ENCODE measurements around the gene OR8B8. TPM values are rescaled to one million over a fixed set of nuclear protein-coding genes. Genes with fewer than 3 reads are reported as not detected.
A peak's percentile ranks its signal among the peaks of the same experiment; 100 is the strongest.

The OR8B8 gene
- polyA plus RNA-seq, 1 of the 3 experiments (the other 2 are of a cell fraction) = not detected

GRCh38 chr11:124415356-124415923, 30.1 kb downstream of the OR8B8 start:
- ChIA-PET CTCF (interaction anchor here (0.9 to 3.8 kb wide), 5 partner anchors 9 to 170 kb away, joined by 3 to 18 read pairs (median 3); no protein-coding TSS in a partner anchor), POLR2A (no interaction called here)
- TF ChIP-seq ZBTB33 (IDR thresholded peaks at IDR 0.05; ENCODE audit: borderline replicate concordance, low read depth) = no peak
- TF ChIP-seq CTCF (IDR thresholded peaks at IDR 0.05) = peak; percentile 59
- TF ChIP-seq RFX5 (IDR thresholded peaks at IDR 0.05; ENCODE audit: low read length) = no peak
- no peak for TF ChIP-seq TEAD4 (IDR thresholded peaks at IDR 0.05; ENCODE audit: borderline replicate concordance, insufficient read depth)
- TF ChIP-seq RAD21 (IDR thresholded peaks at IDR 0.05; ENCODE audit: low read length) = peak; percentile 38; the same call in 1 of the 2 replicates
- no peak for TF ChIP-seq ELF1 (IDR thresholded peaks at IDR 0.05)
- no peak for TF ChIP-seq EZH2phosphoT487 (IDR thresholded peaks at IDR 0.05; ENCODE audit: borderline replicate concordance, low read depth)
- Histone ChIP-seq H3K4me1 (ENCODE audit: control insufficient read depth in 1 of 2, insufficient read depth in 2 of 2, low read depth in 1 of 2, low read length in 1 of 2) (no peaks in the 10 kb centered on the region), H2AFZ (ENCODE audit: low read depth) (no peak overlapping the region), H3K27ac (ENCODE audit: low read depth in 2 of 2, low read length in 1 of 2) (no peak overlapping the region), H3K9ac (no peak overlapping the region), H3K79me2 (ENCODE audit: insufficient read depth) (no peaks in the 10 kb centered on the region), H3K9me3 (no peaks in the 10 kb centered on the region), H3K4me3 (ENCODE audit: low read depth in 2 of 2, low read length in 1 of 2) (no peak overlapping the region), H3K27me3 (ENCODE audit: insufficient read depth) (peaks cover 9% of the 10 kb centered on the region; the same call in 1 of the 2 replicates), H3K9me2 (no peaks in the 10 kb centered on the region; the same call in 1 of the 2 replicates), H3K4me2 (no peak overlapping the region), H4K20me1 (ENCODE audit: insufficient read depth) (no peaks in the 10 kb centered on the region), H3F3A (replicated peaks; ENCODE audit: insufficient read depth) (no peaks in the 10 kb centered on the region), H3K36me3 (replicated peaks in 1 of 2; ENCODE audit: control insufficient read depth in 1 of 2, insufficient read depth in 2 of 2, low read length in 1 of 2) (no peaks in the 10 kb centered on the region)
- WGBS (ENCODE audit: low lambda C conversion rate) = 3% methylated on average over 5 of the region's 5 CpGs
- DNase-seq = no peak

- H3K79me2 ChIP-seq (ENCODE audit: insufficient read depth) = no peaks in the 10 kb centered on the region
- no peak overlapping the region for H3K4me2 ChIP-seq
- H3K27me3 ChIP-seq (ENCODE audit: insufficient read depth) = peaks cover 19% of the 10 kb centered on the region; the same call in 1 of the 2 replicates
- no peaks in the 10 kb centered on the region; a peak in 1 of 4 replicates for H3K4me1 ChIP-seq (ENCODE audit: control insufficient read depth in 1 of 2, insufficient read depth in 2 of 2, low read depth in 1 of 2, low read length in 1 of 2)
- H3K27ac ChIP-seq (ENCODE audit: low read depth in 2 of 2, low read length in 1 of 2) = no peak overlapping the region
- TF ChIP-seq SMC3 (IDR thresholded peaks at IDR 0.05; ENCODE audit: low read depth, low read length) = no peak
- H2AFZ ChIP-seq (ENCODE audit: low read depth) = no peak overlapping the region
- no peaks in the 10 kb centered on the region for H3F3A ChIP-seq (replicated peaks; ENCODE audit: insufficient read depth)
- no peaks in the 10 kb centered on the region for H3K36me3 ChIP-seq (replicated peaks in 1 of 2; ENCODE audit: control insufficient read depth in 1 of 2, insufficient read depth in 2 of 2, low read length in 1 of 2)
- H3K9me3 ChIP-seq = no peaks in the 10 kb centered on the region
- H3K4me3 ChIP-seq (ENCODE audit: low read depth in 2 of 2, low read length in 1 of 2) = no peak overlapping the region
- POLR2A ChIA-PET = no interaction called here
- H3K9me2 ChIP-seq = no peaks in the 10 kb centered on the region
- H3K9ac ChIP-seq = no peak overlapping the region
- WGBS (ENCODE audit: low lambda C conversion rate) = 7% methylated on average over 7 of the region's 7 CpGs
- CTCF ChIA-PET = no interaction called here
- no peaks in the 10 kb centered on the region for H4K20me1 ChIP-seq (ENCODE audit: insufficient read depth)
- DNase-seq = no peak
Measured at GRCh38 chr11:124409906-124410305, 35.6 kb downstream of the OR8B8 start.

Data from SK-N-SH (cell line).